Measurements from ENCODE around the gene DECR2. TPM values are rescaled to one million over a fixed set of nuclear protein-coding genes. Genes with fewer than 3 reads are reported as not detected.

The DECR2 gene
- total RNA-seq, 1 donor from 2014 or later, result 14.6 TPM

DNA sequence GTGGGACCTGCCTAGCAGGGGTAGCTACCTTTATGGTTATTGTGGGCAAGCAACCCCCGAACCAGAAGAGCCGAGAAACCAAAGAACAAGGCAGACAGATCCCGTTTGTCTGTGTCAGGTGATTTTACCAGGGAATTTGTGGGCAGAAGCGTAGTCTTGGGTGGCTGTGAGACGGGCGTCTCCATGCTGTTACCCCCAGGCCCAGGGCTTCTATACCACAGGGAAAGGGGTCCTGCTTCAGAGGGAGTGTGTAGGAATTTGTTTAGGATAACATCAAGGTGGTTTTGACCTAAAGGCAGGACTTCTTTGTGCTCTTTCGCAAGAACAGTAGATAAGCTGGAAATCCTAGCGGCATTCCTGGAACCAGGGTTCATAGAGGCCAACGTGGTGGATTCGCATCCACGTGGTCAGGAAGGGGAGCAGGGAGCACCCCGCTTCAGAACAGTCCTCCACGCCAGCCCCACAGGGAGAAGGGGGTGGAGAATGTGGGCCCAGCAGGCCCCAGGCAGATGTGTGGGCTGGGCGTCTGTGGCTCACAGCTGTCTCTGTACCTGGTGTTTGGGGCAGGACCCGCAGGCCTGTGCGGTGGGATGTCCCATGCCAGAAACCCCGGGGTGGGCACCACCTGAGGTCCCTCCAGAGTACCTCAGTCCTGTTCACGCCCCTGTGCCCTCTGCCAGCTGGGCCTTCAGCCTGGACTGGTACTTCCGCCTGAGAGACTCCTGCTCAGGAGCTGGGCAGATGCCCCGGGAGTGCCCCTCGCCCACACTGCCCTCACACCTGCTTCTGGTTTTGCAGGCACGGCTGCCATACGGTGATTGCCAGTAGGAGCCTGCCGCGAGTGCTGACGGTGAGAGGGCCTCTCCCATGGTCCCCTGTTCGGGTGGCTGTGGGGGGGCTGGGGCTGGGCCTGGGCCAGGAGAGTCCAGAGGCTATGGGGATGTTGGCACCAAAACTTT, 4.1 kb downstream of the DECR2 start:
- no peak overlapping the region for H3K27ac Mint-ChIP-seq (ENCODE audit: unreplicated experiment)
- H3K27me3 Mint-ChIP-seq (ENCODE audit: unreplicated experiment), result peaks cover 7% of the 10 kb centered on the region
- DNase-seq (ENCODE audit: low spot score), result no peak
- no peak overlapping the region for H3K4me3 Mint-ChIP-seq (ENCODE audit: unreplicated experiment)
- TF ChIP-seq, protein P1, sequence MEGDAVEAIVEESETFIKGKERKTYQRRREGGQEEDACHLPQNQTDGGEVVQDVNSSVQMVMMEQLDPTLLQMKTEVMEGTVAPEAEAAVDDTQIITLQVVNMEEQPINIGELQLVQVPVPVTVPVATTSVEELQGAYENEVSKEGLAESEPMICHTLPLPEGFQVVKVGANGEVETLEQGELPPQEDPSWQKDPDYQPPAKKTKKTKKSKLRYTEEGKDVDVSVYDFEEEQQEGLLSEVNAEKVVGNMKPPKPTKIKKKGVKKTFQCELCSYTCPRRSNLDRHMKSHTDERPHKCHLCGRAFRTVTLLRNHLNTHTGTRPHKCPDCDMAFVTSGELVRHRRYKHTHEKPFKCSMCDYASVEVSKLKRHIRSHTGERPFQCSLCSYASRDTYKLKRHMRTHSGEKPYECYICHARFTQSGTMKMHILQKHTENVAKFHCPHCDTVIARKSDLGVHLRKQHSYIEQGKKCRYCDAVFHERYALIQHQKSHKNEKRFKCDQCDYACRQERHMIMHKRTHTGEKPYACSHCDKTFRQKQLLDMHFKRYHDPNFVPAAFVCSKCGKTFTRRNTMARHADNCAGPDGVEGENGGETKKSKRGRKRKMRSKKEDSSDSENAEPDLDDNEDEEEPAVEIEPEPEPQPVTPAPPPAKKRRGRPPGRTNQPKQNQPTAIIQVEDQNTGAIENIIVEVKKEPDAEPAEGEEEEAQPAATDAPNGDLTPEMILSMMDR (IDR thresholded peaks at IDR 0.05; ENCODE audit: unreplicated experiment), result no peak
- H3K4me1 Mint-ChIP-seq (ENCODE audit: unreplicated experiment), result no peaks in the 10 kb centered on the region
- no peaks in the 10 kb centered on the region for H3K36me3 Mint-ChIP-seq (ENCODE audit: low read depth, unreplicated experiment)
- no peaks in the 10 kb centered on the region for H3K9me3 Mint-ChIP-seq (ENCODE audit: unreplicated experiment)

DNA sequence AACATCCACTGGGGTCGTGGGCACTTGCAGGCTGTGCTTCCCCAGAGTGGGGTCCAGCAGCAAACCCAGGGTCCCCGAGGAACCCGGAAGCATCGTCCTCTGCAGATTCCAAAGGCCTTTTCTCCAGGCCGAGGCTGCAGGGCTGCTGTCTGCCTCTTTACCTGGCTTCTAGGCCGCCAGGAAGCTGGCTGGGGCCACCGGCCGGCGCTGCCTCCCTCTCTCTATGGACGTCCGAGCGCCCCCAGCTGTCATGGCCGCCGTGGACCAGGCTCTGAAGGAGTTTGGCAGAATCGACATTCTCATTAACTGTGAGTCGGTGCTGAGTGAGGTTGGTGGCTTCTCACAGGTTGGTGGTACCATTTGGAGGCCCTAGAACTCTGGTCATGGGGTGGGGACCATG, 5.6 kb downstream of the DECR2 start:
- Mint-ChIP-seq H3K4me3 (ENCODE audit: unreplicated experiment) (no peak overlapping the region), H3K36me3 (ENCODE audit: low read depth, unreplicated experiment) (no peaks in the 10 kb centered on the region), H3K27ac (ENCODE audit: unreplicated experiment) (no peak overlapping the region), H3K27me3 (ENCODE audit: unreplicated experiment) (peaks cover 5% of the 10 kb centered on the region), H3K9me3 (ENCODE audit: unreplicated experiment) (no peaks in the 10 kb centered on the region), H3K4me1 (ENCODE audit: unreplicated experiment) (no peaks in the 10 kb centered on the region)
- no peak for DNase-seq (ENCODE audit: low spot score)
- TF ChIP-seq, protein P1 (IDR thresholded peaks at IDR 0.05; ENCODE audit: unreplicated experiment), result no peak

DNA sequence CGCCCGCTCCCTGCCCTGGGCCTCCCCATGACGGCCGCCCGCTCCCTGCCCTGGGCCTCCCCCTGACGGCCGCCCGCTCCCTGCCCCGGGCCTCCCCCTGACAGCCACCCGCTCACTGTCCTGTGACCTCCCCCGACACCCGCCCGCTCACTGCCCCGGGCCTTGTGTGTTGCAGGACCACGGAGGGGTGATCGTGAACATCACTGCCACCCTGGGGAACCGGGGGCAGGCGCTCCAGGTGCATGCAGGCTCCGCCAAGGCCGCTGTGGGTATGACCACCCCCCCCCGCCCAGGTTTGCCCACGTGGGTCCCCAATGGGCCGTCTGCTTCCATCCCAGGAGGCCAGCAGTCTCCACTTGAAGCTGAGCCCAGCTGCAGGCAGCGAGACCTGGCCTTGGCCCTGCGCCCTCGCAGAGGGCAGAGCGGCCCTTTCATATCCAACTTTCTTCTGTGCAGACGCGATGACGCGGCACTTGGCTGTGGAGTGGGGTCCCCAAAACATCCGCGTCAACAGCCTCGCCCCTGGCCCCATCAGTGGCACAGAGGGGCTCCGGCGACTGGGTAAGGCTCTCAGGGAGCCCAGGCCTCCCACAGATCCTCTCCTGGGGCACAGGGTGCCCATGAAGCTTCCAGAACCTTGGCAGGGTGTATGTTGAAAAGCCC, 9.0 kb downstream of the DECR2 start:
- Mint-ChIP-seq H3K4me3 (ENCODE audit: unreplicated experiment) (no peak overlapping the region), H3K9me3 (ENCODE audit: unreplicated experiment) (no peaks in the 10 kb centered on the region), H3K4me1 (ENCODE audit: unreplicated experiment) (no peaks in the 10 kb centered on the region), H3K36me3 (ENCODE audit: low read depth, unreplicated experiment) (no peaks in the 10 kb centered on the region), H3K27ac (ENCODE audit: unreplicated experiment) (no peak overlapping the region), H3K27me3 (ENCODE audit: unreplicated experiment) (peaks cover 2% of the 10 kb centered on the region)
- TF ChIP-seq, protein P1 (IDR thresholded peaks at IDR 0.05; ENCODE audit: unreplicated experiment), result no peak
- DNase-seq (ENCODE audit: low spot score), result no peak

DNA sequence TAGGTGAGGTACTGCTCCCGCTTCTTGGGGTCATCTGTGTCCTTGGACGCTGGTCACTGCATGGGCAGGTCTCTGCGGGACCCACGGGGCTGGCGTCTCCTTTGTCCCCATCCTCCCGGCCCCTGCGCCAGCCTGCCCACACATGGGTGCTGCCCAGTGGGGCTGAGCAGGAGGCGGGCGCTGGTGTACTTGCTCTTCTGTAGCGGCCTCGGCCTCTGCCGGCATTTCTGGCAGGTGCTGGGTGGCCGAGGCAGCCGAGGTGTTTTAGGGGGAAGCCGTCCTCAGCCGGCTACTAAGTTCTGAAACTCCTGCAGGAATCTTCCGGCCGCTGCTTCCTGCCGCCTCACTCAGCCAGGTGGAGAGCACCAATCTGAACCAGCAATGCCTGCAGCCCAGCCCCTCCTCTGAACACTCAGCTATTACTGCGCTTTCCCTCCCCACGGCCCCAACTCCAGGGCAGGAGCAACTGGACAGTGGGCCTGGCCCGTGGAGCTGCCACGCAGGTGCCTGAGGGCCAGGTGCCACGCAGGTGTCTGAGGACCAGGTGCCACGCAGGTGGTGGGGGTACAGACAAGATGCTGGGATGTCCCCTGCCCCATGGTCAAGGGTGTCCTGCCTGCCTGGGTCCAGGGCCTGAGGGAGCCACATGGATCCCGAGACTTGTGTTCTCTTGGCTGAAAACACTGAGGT, 10.0 kb downstream of the DECR2 start:
- no peak overlapping the region for H3K27ac Mint-ChIP-seq (ENCODE audit: unreplicated experiment)
- H3K36me3 Mint-ChIP-seq (ENCODE audit: low read depth, unreplicated experiment), result no peaks in the 10 kb centered on the region
- TF ChIP-seq, protein P1 (IDR thresholded peaks at IDR 0.05; ENCODE audit: unreplicated experiment), result no peak
- DNase-seq (ENCODE audit: low spot score), result no peak
- peaks cover 2% of the 10 kb centered on the region for H3K27me3 Mint-ChIP-seq (ENCODE audit: unreplicated experiment)
- no peaks in the 10 kb centered on the region for H3K9me3 Mint-ChIP-seq (ENCODE audit: unreplicated experiment)
- H3K4me1 Mint-ChIP-seq (ENCODE audit: unreplicated experiment), result no peaks in the 10 kb centered on the region
- H3K4me3 Mint-ChIP-seq (ENCODE audit: unreplicated experiment), result no peak overlapping the region

All from endothelial cell (in vitro differentiated cells).